GM10847 (cell line): ENCODE measurements around the gene SULT1C3.

Experiments used
- POLR2A ChIP-seq: IDR thresholded peaks from 2 replicates; pipeline ENCODE4 v1.6.1; 2011; ENCODE audit not compliant: insufficient read length; ENCODE audit errors: extremely low read depth

The SULT1C3 gene

GRCh38 chr2:108271691-108272253 is 32.0 kb downstream of the SULT1C3 start:
- no peak for TF ChIP-seq POLR2A

DNA sequence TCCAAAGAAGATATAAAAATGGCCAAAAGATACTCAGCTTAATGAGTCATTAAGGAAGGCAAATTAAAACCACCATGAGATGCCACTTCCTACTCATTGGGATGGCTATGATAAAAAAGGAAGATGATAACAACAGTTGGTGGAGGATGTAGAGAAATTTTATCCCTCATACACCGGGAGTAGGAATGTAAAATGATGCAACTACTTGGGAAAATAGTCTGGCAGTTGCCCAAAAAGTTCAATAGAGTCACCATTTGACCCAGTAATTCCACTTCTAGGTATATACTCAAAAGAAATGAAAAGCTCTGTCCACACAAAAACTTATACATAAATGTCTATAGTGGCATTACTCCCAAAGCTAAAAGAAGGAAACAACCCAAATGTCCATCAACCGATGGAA is 38.9 kb downstream of the SULT1C3 start:
- TF ChIP-seq POLR2A: no peak

DNA sequence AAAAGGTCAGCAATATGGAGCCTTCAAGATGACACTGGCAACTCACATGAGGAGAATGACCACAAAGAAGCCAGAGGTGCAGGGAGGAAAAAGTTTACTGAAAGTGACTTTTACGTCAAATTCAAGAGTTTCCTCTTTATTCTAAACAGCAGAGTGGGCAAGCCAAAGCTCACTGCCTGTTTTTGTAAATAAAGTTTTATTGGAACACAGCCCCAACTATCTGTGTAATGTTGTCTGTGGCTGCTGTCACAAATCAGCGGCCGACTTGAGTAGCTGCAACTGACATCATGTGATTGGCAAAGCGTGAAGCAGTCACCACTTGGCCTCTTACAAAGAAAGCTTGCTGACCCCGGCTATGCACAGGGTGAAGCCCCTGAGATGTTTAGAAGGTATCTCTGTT is 39.7 kb downstream of the SULT1C3 start:
- no peak for TF ChIP-seq POLR2A

- no peak for TF ChIP-seq POLR2A
Observed at GRCh38 chr2:108280466-108280865, 40.7 kb downstream of the SULT1C3 start.

- no peak for TF ChIP-seq POLR2A
Observed at GRCh38 chr2:108285616-108286015, 45.8 kb downstream of the SULT1C3 start.

GRCh38 chr2:108287169-108287568 is 47.4 kb downstream of the SULT1C3 start:
- no peak for TF ChIP-seq POLR2A

GRCh38 chr2:108288534-108289106 is 48.9 kb downstream of the SULT1C3 start, which contains the start of gene SULT1C2:
SULT1C2 (plus strand) TSS chr2:108288895; CDS start chr2:108293668, 4,773 bp downstream.
- no peak for TF ChIP-seq POLR2A

DNA sequence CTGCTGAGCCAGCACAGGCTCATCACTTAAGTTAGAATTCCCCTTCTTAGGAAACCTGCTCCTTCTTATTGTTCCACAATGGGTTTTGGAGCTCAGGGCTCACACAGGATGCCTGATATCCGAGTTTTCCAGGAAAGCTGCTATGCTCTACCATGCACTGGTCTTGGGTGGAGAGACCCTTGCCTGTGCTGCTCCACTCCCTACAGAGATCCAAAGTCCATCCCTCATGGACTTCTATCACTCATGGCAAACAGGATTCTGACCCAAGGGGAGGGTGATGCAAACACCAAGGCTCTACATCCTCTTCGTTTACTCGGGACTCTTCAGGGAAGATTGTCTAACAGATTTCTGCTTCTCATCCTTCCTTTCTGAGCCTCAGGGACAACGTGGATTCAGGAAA is 54.1 kb downstream of the SULT1C3 start:
- TF ChIP-seq POLR2A: no peak

- TF ChIP-seq POLR2A: no peak
Observed at GRCh38 chr2:108297436-108298141, 57.8 kb downstream of the SULT1C3 start.

DNA sequence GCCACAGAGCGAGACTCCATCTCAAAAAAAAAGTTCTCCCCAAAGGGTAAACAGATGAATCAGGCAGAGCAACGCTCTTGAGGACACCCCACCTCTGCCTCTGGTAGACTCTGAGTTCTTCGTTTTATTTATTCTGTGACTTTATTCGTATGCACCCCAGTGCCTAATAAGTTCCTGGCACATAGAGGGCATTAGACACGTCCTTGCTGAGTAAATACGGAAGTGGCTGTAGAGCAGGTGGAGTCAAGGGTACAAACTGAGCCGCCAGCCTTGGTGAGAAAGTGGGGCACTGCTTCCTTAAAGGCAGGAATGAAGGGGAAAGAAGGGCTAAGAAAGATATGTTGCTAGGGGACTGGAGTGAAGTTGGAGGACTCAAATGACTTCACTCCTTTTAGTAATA is 61.8 kb downstream of the SULT1C3 start:
- no peak for TF ChIP-seq POLR2A

DNA sequence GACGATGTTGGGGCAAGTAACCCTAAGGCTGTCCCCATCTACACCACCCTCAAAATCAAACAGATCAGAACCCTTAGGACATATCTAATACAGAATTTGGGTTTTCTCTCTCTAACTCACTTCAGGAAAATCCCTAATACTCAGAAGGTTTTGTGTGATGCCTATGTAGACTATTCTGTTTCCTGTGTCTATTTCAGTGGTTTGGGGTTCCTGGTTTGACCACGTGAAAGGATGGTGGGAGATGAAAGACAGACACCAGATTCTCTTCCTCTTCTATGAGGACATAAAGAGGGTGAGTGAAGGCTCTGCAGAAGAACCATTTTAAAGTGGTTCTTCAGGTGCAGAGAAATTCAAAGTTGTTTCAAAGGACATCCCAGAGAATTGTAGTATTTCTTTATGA is 65.2 kb downstream of the SULT1C3 start:
- no peak for TF ChIP-seq POLR2A

GRCh38 chr2:108305901-108306300 is 66.1 kb downstream of the SULT1C3 start:
- no peak for TF ChIP-seq POLR2A

DNA sequence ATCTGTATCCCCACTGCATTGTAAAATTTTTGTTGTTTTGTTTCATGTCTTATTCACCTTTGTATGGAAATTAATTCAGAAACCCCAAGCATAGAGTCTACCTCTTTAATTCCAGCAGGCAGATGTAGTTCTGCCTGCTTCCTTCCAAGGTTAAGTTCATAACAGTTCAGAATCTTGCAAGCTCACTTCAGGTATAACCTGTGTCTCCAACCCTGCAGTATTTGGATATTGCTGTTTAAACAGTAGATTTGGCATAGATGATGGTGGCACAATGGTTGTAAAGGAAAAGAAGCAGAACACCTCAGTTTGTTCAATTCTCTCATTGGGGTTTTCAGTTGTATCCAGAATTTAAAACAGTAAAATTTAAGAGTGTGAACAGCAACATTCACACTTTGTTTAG is 70.1 kb downstream of the SULT1C3 start:
- no peak for TF ChIP-seq POLR2A
